A549 (cell line): Measurements from ENCODE around the gene STIMATE. TPM values are rescaled to one million over a fixed set of nuclear protein-coding genes. Genes with fewer than 3 reads are reported as not detected.

Source experiments
- ATAC-seq, 2 experiments: fragments of 200-7000 bp in 1 of 2; fragments of >200 bp in 1 of 2; cut with Nextera tagmentation in 1 of 2; cut with Tn5 transposase in 1 of 2; 3 replicates each; pipeline versions ENCODE4 v1.8.0 to v1.9.1; 2018 to 2020; ENCODE audit warnings: mild to moderate bottlenecking in 1 of 2, moderate library complexity in 1 of 2
- CTCF ChIA-PET: fragments of 300-600 bp; sonication (Branson Sonifier 250); formaldehyde crosslinking; extraction: SDS; loops from one replicate; lab custom pipeline; 2021; ENCODE audit warnings: antibody characterized with exemption, inconsistent platforms; lab: Yijun Ruan, JAX
- POLR2A ChIA-PET: fragments of 350-600 bp; formaldehyde crosslinking; extraction: SDS; loops from one replicate; lab custom pipeline; 2021; ENCODE audit warnings: antibody characterized with exemption, inconsistent platforms; lab: Yijun Ruan, JAX
- DNase-seq, 2 experiments: peaks; one replicate each; pipeline versions ENCODE4 v3.0.0 to v3.0.0-alpha.2; 2011 to 2016; ENCODE audit warnings: low read depth in 1 of 2, low spot score in 1 of 2
- FAIRE-seq: peaks from 2 replicates; lab custom pipeline; 2011; peaks lifted over from hg19 to GRCh38; lab: Jason Lieb, UNC
- H3K27ac ChIP-seq, 2 experiments: fragments of >200 bp; sonication (Bioruptor Twin); formaldehyde crosslinking; 3 replicates each; pipeline ENCODE4 v1.5.1; 2016 to 2017
- H3K4me1 ChIP-seq: fragments of >200 bp; sonication (Bioruptor Twin); formaldehyde crosslinking; 3 replicates; pipeline ENCODE4 v1.6.1; 2016
- H3K4me2 ChIP-seq: fragments of >200 bp; sonication (Bioruptor Twin); formaldehyde crosslinking; 3 replicates; pipeline ENCODE4 v1.6.1; 2016
- H3K4me3 ChIP-seq: fragments of >200 bp; sonication (Bioruptor Twin); formaldehyde crosslinking; 3 replicates; pipeline ENCODE4 v1.5.1; 2016
- H3K9me3 ChIP-seq: fragments of >200 bp; sonication (Bioruptor Twin); formaldehyde crosslinking; 3 replicates; pipeline ENCODE4 v1.6.1; 2016
- ATOH8 ChIP-seq: fragments of 250-450 bp; sonication (Bioruptor Pico); IDR thresholded peaks from 2 replicates; pipeline ENCODE4 v1.5.0; 2020; ENCODE audit warnings: low read depth, mild to moderate bottlenecking, moderate library complexity
- CEBPB ChIP-seq, 2 experiments: fragments of >200 bp in 1 of 2; sonication (Bioruptor Twin) in 1 of 2; formaldehyde crosslinking in 1 of 2; IDR thresholded peaks; 2 replicates each; pipeline ENCODE4 v1.6.1; 2012 to 2016
- CHD2 ChIP-seq: fragments of 150-350 bp; IDR thresholded peaks from 2 replicates; pipeline ENCODE4 v1.6.1; 2014; ENCODE audit warnings: low read length; ENCODE audit not compliant: partially characterized antibody
- E2F6 ChIP-seq: IDR thresholded peaks from 2 replicates; pipeline ENCODE4 v1.6.1; 2012; ENCODE audit warnings: low read depth, borderline replicate concordance
- EHF ChIP-seq: fragments of 250-450 bp; sonication (Bioruptor Pico); IDR thresholded peaks from 2 replicates; pipeline ENCODE4 v1.5.0; 2020; ENCODE audit warnings: mild to moderate bottlenecking
- EHMT2 ChIP-seq: fragments of 200-600 bp; sonication (generic); IDR thresholded peaks from 2 replicates; pipeline ENCODE4 v1.6.1; 2016; ENCODE audit warnings: antibody characterized with exemption, low read depth, mild to moderate bottlenecking, moderate library complexity
- ESRRA ChIP-seq: fragments of 150-350 bp; IDR thresholded peaks from 2 replicates; pipeline ENCODE4 v1.6.1; 2014; ENCODE audit warnings: mild to moderate bottlenecking, low read length, borderline replicate concordance
- FOXS1 ChIP-seq: fragments of 250-450 bp; sonication (Bioruptor Pico); IDR thresholded peaks from 2 replicates; pipeline ENCODE4 v1.5.0; 2020; ENCODE audit warnings: mild to moderate bottlenecking, moderate library complexity
- GATA3 ChIP-seq: IDR thresholded peaks from 2 replicates; pipeline ENCODE4 v1.6.1; 2012; ENCODE audit warnings: borderline replicate concordance
- HOXB5 ChIP-seq: fragments of 250-450 bp; sonication (Bioruptor Pico); IDR thresholded peaks from 2 replicates; pipeline ENCODE4 v1.5.0; 2020; ENCODE audit warnings: mild to moderate bottlenecking, moderate library complexity
- JUN ChIP-seq, 2 experiments: fragments of >200 bp; sonication (Bioruptor Twin); formaldehyde crosslinking; IDR thresholded peaks; 2 replicates in 1 of 2; 3 replicates in 1 of 2; pipeline ENCODE4 v1.6.1; 2016 to 2017
- KDM1A ChIP-seq: fragments of 200-600 bp; sonication (generic); IDR thresholded peaks from 2 replicates; pipeline ENCODE4 v1.6.1; 2016; ENCODE audit warnings: low read depth, mild to moderate bottlenecking
- MAFK ChIP-seq: fragments of 450-650 bp; IDR thresholded peaks from 2 replicates; pipeline ENCODE4 v1.6.1; 2014; ENCODE audit not compliant: partially characterized antibody
- MAZ ChIP-seq: fragments of 150-350 bp; IDR thresholded peaks from 2 replicates; pipeline ENCODE4 v1.6.1; 2014; ENCODE audit warnings: antibody characterized with exemption, low read depth, low read length, borderline replicate concordance
- POLR2A ChIP-seq: IDR thresholded peaks from 2 replicates; pipeline ENCODE4 v1.6.1; 2012; ENCODE audit warnings: mild to moderate bottlenecking, low read length
- POLR2AphosphoS2 ChIP-seq: conservative IDR thresholded peaks from 2 replicates; pipeline ENCODE4 v1.6.1; 2012; ENCODE audit warnings: low read length, improper control_type of control experiment, inconsistent platforms
- RARB ChIP-seq: fragments of 250-450 bp; sonication (Bioruptor Pico); IDR thresholded peaks from 2 replicates; pipeline ENCODE4 v1.8.0; 2021; ENCODE audit warnings: mild to moderate bottlenecking, moderate library complexity
- RNF2 ChIP-seq: fragments of 200-600 bp; sonication (generic); IDR thresholded peaks from 2 replicates; pipeline ENCODE4 v1.6.1; 2016; ENCODE audit warnings: low read depth, mild to moderate bottlenecking, antibody characterized with exemption, moderate library complexity, borderline replicate concordance
- SREBF2 ChIP-seq: fragments of 450-650 bp; IDR thresholded peaks from 2 replicates; pipeline ENCODE4 v1.6.1; 2014; ENCODE audit warnings: mild to moderate bottlenecking, moderate library complexity
- TFCP2L1 ChIP-seq: fragments of 250-450 bp; sonication (Bioruptor Pico); IDR thresholded peaks from 2 replicates; pipeline ENCODE4 v1.5.0; 2021; ENCODE audit warnings: mild to moderate bottlenecking
- TP53 ChIP-seq: fragments of 250-450 bp; sonication (Bioruptor Pico); IDR thresholded peaks from 2 replicates; pipeline ENCODE4 v1.5.0; 2021; ENCODE audit warnings: mild to moderate bottlenecking, moderate library complexity
- ZNF302 ChIP-seq: fragments of 250-450 bp; sonication (Bioruptor Pico); IDR thresholded peaks from 2 replicates; pipeline ENCODE4 v1.9.0; 2021; ENCODE audit warnings: inconsistent platforms, mild to moderate bottlenecking, moderate library complexity
- whole genome bisulfite sequencing: methylation state at CpG from one replicate; pipeline ENCODE4 v1.1.6; 2017; ENCODE audit errors: missing lambda C conversion rate; 5-methylcytosine and 5-hydroxymethylcytosine counted together
- polyA plus RNA-seq, 4 experiments: library from polyadenylated mRNA; depleted of rRNA in 3 of 4; stranded (reverse); fragments of >200 nt; fragmentation: RNase III in 1 of 4; extraction: RNeasy Plus Mini Kit Qiagen cat#74134 plus additional on column Dnase treatment in 1 of 4; gene quantifications; 2 replicates in 3 of 4; 3 replicates in 1 of 4; pipeline ENCODE4 v1.2.3, GENCODE V29; 2011 to 2017
- TF ChIP-seq, protein P1 (sequence below): fragments of >200 bp; sonication (Bioruptor Twin); formaldehyde crosslinking; IDR thresholded peaks from 3 replicates; pipeline ENCODE4 v1.5.1; 2016
- TF ChIP-seq, protein P2 (sequence below): fragments of 200-600 bp; sonication (generic); IDR thresholded peaks from 2 replicates; pipeline ENCODE4 v1.6.1; 2016; ENCODE audit warnings: antibody characterized with exemption, mild to moderate bottlenecking, moderate library complexity
- TF ChIP-seq, protein P3 (sequence below): IDR thresholded peaks from 2 replicates; pipeline ENCODE4 v1.6.1; 2012
- TF ChIP-seq, protein P4 (sequence below): fragments of 450-650 bp; IDR thresholded peaks from 2 replicates; pipeline ENCODE4 v1.6.1; 2014; ENCODE audit warnings: antibody characterized with exemption
- TF ChIP-seq, protein P5 (sequence below): fragments of 250-450 bp; sonication (Bioruptor Pico); IDR thresholded peaks from 2 replicates; pipeline ENCODE4 v1.5.0; 2021; ENCODE audit warnings: mild to moderate bottlenecking, moderate library complexity, borderline replicate concordance

Gene STIMATE
- polyA plus RNA-seq, 2 of the 4 experiments (the other 2 are of a cell fraction), result 5.2 to 5.5 TPM

GRCh38 chr3:52880047-52880446 lies 17.3 kb downstream of the STIMATE start:
- POLR2A ChIA-PET, result no interaction called here
- H3K27ac ChIP-seq, result no peak overlapping the region
- H3K9me3 ChIP-seq, result no peaks in the 10 kb centered on the region
- WGBS, result 93% methylated on average over 5 of the region's 5 CpGs
- FAIRE-seq (no peak), DNase-seq (no peak), ATAC-seq (no peak)
- H3K4me2 ChIP-seq, result no peak overlapping the region
- TF ChIP-seq RNF2, result no peak
- TF ChIP-seq, protein P1, sequence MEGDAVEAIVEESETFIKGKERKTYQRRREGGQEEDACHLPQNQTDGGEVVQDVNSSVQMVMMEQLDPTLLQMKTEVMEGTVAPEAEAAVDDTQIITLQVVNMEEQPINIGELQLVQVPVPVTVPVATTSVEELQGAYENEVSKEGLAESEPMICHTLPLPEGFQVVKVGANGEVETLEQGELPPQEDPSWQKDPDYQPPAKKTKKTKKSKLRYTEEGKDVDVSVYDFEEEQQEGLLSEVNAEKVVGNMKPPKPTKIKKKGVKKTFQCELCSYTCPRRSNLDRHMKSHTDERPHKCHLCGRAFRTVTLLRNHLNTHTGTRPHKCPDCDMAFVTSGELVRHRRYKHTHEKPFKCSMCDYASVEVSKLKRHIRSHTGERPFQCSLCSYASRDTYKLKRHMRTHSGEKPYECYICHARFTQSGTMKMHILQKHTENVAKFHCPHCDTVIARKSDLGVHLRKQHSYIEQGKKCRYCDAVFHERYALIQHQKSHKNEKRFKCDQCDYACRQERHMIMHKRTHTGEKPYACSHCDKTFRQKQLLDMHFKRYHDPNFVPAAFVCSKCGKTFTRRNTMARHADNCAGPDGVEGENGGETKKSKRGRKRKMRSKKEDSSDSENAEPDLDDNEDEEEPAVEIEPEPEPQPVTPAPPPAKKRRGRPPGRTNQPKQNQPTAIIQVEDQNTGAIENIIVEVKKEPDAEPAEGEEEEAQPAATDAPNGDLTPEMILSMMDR, result no peak
- no peak for TF ChIP-seq TP53
- no peak for TF ChIP-seq CHD2
- no peak for TF ChIP-seq EHF (CRISPR knock-in tag)
- TF ChIP-seq, protein P2, sequence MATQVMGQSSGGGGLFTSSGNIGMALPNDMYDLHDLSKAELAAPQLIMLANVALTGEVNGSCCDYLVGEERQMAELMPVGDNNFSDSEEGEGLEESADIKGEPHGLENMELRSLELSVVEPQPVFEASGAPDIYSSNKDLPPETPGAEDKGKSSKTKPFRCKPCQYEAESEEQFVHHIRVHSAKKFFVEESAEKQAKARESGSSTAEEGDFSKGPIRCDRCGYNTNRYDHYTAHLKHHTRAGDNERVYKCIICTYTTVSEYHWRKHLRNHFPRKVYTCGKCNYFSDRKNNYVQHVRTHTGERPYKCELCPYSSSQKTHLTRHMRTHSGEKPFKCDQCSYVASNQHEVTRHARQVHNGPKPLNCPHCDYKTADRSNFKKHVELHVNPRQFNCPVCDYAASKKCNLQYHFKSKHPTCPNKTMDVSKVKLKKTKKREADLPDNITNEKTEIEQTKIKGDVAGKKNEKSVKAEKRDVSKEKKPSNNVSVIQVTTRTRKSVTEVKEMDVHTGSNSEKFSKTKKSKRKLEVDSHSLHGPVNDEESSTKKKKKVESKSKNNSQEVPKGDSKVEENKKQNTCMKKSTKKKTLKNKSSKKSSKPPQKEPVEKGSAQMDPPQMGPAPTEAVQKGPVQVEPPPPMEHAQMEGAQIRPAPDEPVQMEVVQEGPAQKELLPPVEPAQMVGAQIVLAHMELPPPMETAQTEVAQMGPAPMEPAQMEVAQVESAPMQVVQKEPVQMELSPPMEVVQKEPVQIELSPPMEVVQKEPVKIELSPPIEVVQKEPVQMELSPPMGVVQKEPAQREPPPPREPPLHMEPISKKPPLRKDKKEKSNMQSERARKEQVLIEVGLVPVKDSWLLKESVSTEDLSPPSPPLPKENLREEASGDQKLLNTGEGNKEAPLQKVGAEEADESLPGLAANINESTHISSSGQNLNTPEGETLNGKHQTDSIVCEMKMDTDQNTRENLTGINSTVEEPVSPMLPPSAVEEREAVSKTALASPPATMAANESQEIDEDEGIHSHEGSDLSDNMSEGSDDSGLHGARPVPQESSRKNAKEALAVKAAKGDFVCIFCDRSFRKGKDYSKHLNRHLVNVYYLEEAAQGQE, result no peak
- TF ChIP-seq, protein P3, sequence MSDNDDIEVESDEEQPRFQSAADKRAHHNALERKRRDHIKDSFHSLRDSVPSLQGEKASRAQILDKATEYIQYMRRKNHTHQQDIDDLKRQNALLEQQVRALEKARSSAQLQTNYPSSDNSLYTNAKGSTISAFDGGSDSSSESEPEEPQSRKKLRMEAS, result no peak
- no peak for TF ChIP-seq HOXB5 (CRISPR knock-in tag)
- no peak for TF ChIP-seq POLR2AphosphoS2
- TF ChIP-seq ZNF302 (CRISPR knock-in tag), result no peak
- TF ChIP-seq TFCP2L1 (CRISPR knock-in tag), result no peak
- CTCF ChIA-PET, result interaction anchor here (1.1 to 1.6 kb wide), 3 partner anchors 19 to 55 kb away, joined by 3 read pairs; no protein-coding TSS in a partner anchor
- no peak overlapping the region for H3K4me3 ChIP-seq
- H3K4me1 ChIP-seq, result no peaks in the 10 kb centered on the region

- H3K27ac ChIP-seq, result no peak overlapping the region
- no peak overlapping the region for H3K4me2 ChIP-seq
- no peak for ATAC-seq
- POLR2A ChIA-PET, result no interaction called here
- H3K4me1 ChIP-seq, result no peaks in the 10 kb centered on the region
- no peak for DNase-seq
- CTCF ChIA-PET, result interaction anchor here (1.3 to 1.6 kb wide), 2 partner anchors 19 to 28 kb away, joined by 3 read pairs; no protein-coding TSS in a partner anchor
- 91% methylated on average over 4 of the region's 4 CpGs for WGBS
- TF ChIP-seq ESRRA, result no peak
- TF ChIP-seq, protein P4, sequence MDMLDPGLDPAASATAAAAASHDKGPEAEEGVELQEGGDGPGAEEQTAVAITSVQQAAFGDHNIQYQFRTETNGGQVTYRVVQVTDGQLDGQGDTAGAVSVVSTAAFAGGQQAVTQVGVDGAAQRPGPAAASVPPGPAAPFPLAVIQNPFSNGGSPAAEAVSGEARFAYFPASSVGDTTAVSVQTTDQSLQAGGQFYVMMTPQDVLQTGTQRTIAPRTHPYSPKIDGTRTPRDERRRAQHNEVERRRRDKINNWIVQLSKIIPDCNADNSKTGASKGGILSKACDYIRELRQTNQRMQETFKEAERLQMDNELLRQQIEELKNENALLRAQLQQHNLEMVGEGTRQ, result no peak
- no peak for TF ChIP-seq CHD2
- TF ChIP-seq RNF2, result no peak
- no peak for TF ChIP-seq GATA3
- no peak for TF ChIP-seq E2F6
- TF ChIP-seq KDM1A, result no peak
- TF ChIP-seq ZNF302 (CRISPR knock-in tag), result no peak
- TF ChIP-seq ATOH8, result no peak
- no peak for TF ChIP-seq CEBPB (IDR thresholded peaks at IDR 0.05)
- TF ChIP-seq, protein P5, sequence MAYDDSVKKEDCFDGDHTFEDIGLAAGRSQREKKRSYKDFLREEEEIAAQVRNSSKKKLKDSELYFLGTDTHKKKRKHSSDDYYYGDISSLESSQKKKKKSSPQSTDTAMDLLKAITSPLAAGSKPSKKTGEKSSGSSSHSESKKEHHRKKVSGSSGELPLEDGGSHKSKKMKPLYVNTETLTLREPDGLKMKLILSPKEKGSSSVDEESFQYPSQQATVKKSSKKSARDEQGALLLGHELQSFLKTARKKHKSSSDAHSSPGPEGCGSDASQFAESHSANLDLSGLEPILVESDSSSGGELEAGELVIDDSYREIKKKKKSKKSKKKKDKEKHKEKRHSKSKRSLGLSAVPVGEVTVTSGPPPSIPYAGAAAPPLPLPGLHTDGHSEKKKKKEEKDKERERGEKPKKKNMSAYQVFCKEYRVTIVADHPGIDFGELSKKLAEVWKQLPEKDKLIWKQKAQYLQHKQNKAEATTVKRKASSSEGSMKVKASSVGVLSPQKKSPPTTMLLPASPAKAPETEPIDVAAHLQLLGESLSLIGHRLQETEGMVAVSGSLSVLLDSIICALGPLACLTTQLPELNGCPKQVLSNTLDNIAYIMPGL (CRISPR knock-in tag), result no peak
- TF ChIP-seq RARB, result no peak
- no peak for TF ChIP-seq POLR2A
- no peak for TF ChIP-seq MAFK
- TF ChIP-seq JUN (IDR thresholded peaks at IDR 0.05), result no peak
- TF ChIP-seq MAZ, result no peak
- no peak for TF ChIP-seq EHMT2
- TF ChIP-seq FOXS1 (CRISPR knock-in tag), result no peak
- no peak for TF ChIP-seq SREBF2
- TF ChIP-seq, protein P3, result no peak
- H3K4me3 ChIP-seq, result no peak overlapping the region
- no peak for FAIRE-seq
- H3K9me3 ChIP-seq, result no peaks in the 10 kb centered on the region
These were observed 17.8 kb downstream of the STIMATE start for GRCh38 chr3:52879581-52879980.
